ENCODE measurements around the gene SENP2.
"Not testable (repeated sequence)": the region's sequence is repeated elsewhere in the genome, so short reads cannot be mapped to it uniquely, and the experiment has no call there.

Gene SENP2

DNA sequence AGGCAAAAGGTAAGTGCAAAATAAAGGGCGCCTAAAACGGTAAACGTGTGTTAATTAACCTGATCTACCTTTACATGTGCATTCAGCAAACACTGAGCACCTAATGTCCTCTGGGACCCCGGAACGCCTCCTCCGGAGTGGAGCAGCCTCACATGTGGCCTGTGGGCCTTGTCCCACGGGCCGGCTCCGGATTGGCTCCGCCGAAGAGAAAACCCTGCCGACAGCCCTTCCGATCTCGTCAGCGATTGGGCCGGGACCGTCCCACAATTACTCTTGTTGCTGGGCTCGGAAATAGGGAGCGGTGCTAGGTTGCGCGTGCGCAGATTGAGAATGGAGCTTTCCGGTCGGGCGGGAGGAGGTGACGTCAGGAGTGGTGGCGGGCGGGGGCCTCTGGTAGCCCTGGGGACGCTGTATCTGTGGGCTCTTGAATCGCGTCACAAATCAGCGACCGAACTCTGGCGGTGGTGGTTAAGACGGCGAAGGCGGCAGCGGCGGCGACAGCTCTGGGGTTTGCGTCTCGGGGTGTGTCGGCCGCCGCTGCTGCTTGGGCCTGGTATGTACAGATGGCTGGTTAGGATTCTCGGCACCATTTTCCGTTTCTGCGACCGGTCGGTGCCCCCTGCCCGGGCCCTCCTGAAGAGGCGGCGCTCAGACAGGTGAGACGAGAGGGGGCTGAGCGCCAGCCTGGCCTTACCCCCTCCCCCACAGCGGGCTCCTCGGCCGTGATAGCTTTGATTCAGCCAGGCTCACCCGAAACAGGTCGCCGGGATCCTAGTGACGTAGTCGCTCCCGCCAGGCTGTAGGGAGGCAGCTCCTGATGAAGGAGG, at the start of gene SENP2:
Gene SENP2, plus strand, starts transcription at position 437 of the 827 bp plus-strand sequence. Its CDS starts 119 bp downstream, at position 556.
- DNase-seq, result peak; percentile 100

- DNase-seq, result no peak
Observed at GRCh38 chr3:185537369-185537970, 48.6 kb upstream of the SENP2 start.

GRCh38 chr3:185539934-185540333, 46.2 kb upstream of the SENP2 start:
- DNase-seq, result no peak

DNA sequence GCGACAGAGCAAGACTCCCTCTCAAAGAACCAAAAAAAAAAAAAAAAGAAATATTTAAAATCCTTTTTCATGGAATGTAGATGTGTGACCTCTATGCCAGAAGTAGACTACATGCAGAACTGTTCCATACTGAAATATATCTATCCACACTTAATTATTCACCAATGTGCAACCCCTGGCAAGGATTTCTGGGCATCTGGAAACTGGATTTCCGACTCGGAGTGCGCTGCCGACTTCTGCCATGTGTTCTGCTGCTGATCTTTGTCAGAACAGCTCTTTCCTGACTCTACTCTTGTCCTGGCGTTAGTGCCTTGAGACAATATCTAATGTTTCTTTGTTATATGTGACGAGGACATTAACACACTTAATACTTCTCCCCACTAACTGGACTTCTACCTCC, 45.4 kb upstream of the SENP2 start:
- DNase-seq, result no peak

GRCh38 chr3:185549122-185549521, 37.0 kb upstream of the SENP2 start:
- DNase-seq, result no peak

GRCh38 chr3:185549651-185550111, 36.4 kb upstream of the SENP2 start:
- DNase-seq, result no peak

- DNase-seq, result no peak
Observed at GRCh38 chr3:185552358-185552877, 33.7 kb upstream of the SENP2 start, which contains the start of gene LIPH. Gene LIPH (minus strand): TSS chr3:185552588. CDS start chr3:185552471, 117 bp downstream.

- DNase-seq, result no peak
Observed at GRCh38 chr3:185555101-185555501, 31.0 kb upstream of the SENP2 start.

DNA sequence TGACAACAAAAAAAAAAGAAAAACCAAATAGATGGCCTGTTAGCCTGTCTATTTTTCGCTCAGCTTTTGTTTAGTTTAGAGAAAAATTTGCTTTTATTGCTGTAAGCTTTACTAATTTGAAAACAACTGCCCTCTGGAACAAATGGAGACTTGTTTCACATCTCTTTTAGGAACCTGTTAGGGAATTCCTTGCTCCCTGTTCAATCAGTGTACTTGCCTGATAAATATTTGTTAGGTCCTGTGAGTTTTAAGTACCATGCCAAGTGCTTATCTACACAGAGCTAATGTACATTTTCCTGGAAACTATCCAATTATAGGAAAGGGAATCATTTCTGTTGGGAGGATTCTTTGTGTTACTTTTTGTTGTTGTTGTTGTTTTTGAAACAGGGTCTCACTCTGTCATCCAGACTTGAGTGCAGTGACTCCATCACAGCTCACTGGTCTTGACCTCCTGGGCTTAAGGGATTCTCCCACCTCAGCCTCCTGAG, 30.2 kb upstream of the SENP2 start:
- DNase-seq, result no peak

GRCh38 chr3:185556640-185557039, 29.5 kb upstream of the SENP2 start:
- not testable (repeated sequence) for DNase-seq

DNA sequence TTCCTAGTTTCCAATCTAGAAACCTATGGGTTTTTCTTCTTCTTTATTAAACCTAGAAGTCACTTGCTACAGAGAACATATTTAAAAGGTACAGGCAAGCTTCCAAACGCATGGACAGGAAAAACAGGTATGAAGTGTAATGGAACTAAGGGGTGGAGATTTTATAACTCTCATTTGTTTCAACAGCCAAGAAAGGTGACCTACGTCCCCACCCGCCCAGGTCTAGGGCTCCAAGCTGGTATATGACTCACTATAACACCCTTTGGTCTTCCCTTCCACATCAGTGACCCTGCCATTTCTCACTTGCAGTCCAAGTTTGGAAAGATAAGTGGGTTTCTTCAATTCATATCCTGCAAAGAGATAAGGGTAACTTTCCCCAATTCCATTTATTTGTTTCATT, 27.7 kb upstream of the SENP2 start:
- no peak for DNase-seq

GRCh38 chr3:185559706-185560090, 26.4 kb upstream of the SENP2 start:
- DNase-seq, result no peak

GRCh38 chr3:185560676-185561075, 25.4 kb upstream of the SENP2 start:
- no peak for DNase-seq

DNA sequence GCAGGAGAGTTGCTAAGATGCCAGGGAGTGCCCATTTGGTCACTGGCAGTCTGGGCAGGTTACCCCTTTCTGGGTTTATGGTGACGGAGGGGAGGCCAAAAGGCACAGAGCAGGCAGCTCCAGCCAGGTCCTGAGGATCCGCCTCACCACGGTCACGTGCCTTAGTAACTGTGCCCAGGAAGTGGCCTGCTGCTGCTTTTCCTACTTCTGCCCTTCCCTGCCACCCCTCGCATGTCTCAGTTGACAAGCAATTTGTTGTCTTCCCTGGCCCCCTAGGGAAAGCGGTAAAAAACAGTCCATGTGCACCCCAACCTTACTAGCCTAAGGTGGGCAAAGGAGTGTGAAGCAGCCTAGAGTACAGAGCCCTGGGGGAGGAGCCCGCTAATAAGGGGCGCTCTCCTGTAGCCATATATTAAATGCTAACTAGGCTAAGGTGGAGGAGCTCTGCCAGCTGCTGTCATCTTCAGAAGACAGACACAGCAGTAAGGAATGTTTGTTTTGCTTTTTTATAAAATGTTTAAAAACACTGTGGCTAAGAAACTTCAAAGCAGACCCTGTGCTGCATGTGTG, 24.6 kb upstream of the SENP2 start:
- DNase-seq, result no peak

- DNase-seq, result no peak
Observed at GRCh38 chr3:185561958-185562357, 24.1 kb upstream of the SENP2 start.

GRCh38 chr3:185572183-185572582, 13.9 kb upstream of the SENP2 start:
- DNase-seq, result no peak

DNA sequence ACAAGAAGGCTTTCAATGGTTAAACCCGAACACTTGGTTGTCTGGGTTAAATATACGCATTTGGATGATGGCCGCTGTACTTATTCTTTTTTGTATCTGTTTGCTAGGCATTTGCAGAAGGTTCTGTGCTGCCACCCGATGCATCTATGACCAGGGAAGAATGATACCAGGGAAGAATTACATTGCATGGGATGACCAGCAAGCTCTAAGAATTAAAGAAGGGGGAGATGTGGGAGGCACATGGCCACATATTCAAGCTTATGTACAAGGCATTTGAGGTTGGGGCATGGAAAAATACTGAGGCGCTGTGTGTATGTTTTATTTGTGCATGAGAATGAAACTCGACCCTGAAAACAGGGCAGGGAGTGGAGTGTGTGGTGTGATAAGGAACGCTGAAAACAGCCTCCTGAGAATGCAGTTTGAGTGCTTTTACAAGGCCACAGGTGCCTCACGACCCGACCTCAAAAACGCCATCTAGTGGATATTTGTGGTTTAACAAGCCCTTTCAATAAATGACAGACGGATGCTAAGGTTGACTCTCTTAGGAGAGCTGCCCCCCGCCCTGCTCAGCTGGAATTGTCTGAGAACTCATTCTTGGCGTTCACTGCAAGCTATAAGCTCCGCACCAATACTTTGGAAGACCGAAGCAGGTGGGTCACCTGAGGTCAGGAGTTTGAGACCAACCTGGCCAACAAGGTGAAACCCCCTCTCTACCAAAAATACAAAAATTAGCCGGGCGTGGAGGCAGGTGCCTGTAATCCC, 10.8 kb upstream of the SENP2 start:
- DNase-seq, result peak; percentile 22

- no peak for DNase-seq
Observed at GRCh38 chr3:185582236-185582635, 3.9 kb upstream of the SENP2 start.

GRCh38 chr3:185582871-185583270, 3.2 kb upstream of the SENP2 start:
- DNase-seq, result no peak

DNA sequence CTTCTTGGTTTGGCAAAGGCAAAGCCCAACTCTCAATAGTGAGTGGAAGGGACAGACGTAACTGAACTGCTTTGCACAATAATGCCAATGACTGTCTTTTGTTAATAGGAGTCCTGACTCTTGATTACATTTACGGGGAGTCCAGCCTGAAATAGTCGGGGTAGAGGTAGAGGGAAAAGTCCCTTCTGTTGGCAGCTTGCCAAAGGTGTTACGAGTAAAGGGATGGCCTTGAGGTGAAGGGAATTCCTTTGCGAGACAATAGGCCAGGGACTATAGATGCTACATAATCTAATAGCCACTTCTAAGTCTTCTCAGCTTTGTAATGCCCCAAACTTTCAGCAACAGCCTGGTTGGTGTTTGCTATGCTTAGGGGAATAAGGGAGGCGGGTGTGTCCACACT, 2.2 kb upstream of the SENP2 start:
- DNase-seq, result no peak

- DNase-seq, result no peak
Observed at GRCh38 chr3:185584686-185585085, 1.4 kb upstream of the SENP2 start.

GRCh38 chr3:185585518-185585858, 607 bp upstream of the SENP2 start:
- no peak for DNase-seq

GRCh38 chr3:185586686-185587039, 568 bp downstream of the SENP2 start:
- DNase-seq, result no peak

Measured in midbrain (tissue), 1 donor.